NB4 (cell line): ENCODE measurements around the gene KRTAP19-6.

ENCODE experiments used
- CTCF ChIP-seq: IDR thresholded peaks from one replicate; pipeline ENCODE4 v1.5.1; 2012; ENCODE audit warnings: low read depth, low read length
- MYC ChIP-seq: IDR thresholded peaks from 2 replicates; pipeline ENCODE4 v1.6.1; 2011; ENCODE audit warnings: low read depth, low read length
- POLR2A ChIP-seq: IDR thresholded peaks from 2 replicates; pipeline ENCODE4 v1.6.1; 2011; ENCODE audit warnings: mild to moderate bottlenecking; ENCODE audit not compliant: insufficient read length; ENCODE audit errors: extremely low read depth
- TF ChIP-seq, protein P1 (sequence below): IDR thresholded peaks from 2 replicates; pipeline ENCODE4 v1.6.1; 2011; ENCODE audit warnings: low read depth, low read length

DNA sequence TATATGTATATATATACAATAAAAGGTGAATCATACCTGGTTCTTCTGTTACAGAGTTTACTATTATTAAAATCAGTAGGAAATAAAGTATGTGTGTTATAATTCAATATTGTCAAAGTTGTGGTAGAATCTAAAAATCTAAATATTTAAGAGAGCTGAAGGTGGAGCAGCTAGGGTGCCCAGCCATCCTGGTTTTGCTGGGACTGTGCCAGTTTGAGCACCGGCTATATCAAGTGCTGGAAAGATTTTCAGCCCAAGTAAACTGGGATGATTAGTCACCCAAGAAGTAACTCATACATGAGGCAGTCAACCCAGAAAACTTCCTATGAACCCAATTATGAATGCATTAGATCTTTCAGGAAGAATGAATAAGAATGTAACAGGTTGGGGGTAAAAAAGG lies 22.8 kb downstream of the KRTAP19-6 start:
- TF ChIP-seq CTCF: no peak
- TF ChIP-seq POLR2A: no peak
- TF ChIP-seq, protein P1, sequence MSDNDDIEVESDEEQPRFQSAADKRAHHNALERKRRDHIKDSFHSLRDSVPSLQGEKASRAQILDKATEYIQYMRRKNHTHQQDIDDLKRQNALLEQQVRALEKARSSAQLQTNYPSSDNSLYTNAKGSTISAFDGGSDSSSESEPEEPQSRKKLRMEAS: no peak
- no peak for TF ChIP-seq MYC
